GM23338 (cell line): ENCODE data around the gene GPR146. TPM values are rescaled to one million over a fixed set of nuclear protein-coding genes. Genes with fewer than 3 reads are reported as not detected.

ENCODE experiments used
- ETS1 ChIP-seq: IDR thresholded peaks from 2 replicates; pipeline ENCODE4 v1.6.1; 2016; ENCODE audit warnings: antibody characterized with exemption
- EZH2phosphoT487 ChIP-seq: fragments of 200-600 bp; sonication (generic); IDR thresholded peaks from one replicate; pipeline ENCODE4 v1.8.1; 2018; ENCODE audit warnings: antibody characterized with exemption; ENCODE audit not compliant: unreplicated experiment
- JUNB ChIP-seq: IDR thresholded peaks from one replicate; pipeline ENCODE4 v1.6.1; 2016; ENCODE audit warnings: antibody characterized with exemption; ENCODE audit not compliant: unreplicated experiment
- REST ChIP-seq: IDR thresholded peaks from one replicate; pipeline ENCODE4 v1.6.1; 2018; ENCODE audit warnings: antibody characterized with exemption; ENCODE audit not compliant: unreplicated experiment
- STAT1 ChIP-seq: IDR thresholded peaks from one replicate; pipeline ENCODE4 v1.6.1; 2016; ENCODE audit warnings: antibody characterized with exemption; ENCODE audit not compliant: unreplicated experiment
- ZNF114 ChIP-seq: fragments of 250-450 bp; sonication (Bioruptor Pico); IDR thresholded peaks from 2 replicates; pipeline ENCODE4 v1.5.0; 2020; ENCODE audit warnings: mild to moderate bottlenecking, moderate library complexity
- ZNF462 ChIP-seq: fragments of 250-450 bp; sonication (Bioruptor Pico); IDR thresholded peaks from 2 replicates; pipeline ENCODE4 v1.5.0; 2020; ENCODE audit warnings: mild to moderate bottlenecking, moderate library complexity
- polyA plus RNA-seq: library from polyadenylated mRNA; unstranded; fragments of >200 nt; fragmentation: Nextera tagmentation; extraction: Ambion mirVana; gene quantifications from 2 replicates; pipeline ENCODE4 v1.2.1, GENCODE V29; 2016
- total RNA-seq: library from RNA; depleted of rRNA; stranded (reverse); fragments of >200 nt; shearing (Covaris generic); gene quantifications from 2 replicates; pipeline ENCODE4 v1.2.3, GENCODE V29; 2014

GPR146 gene
- total and polyA plus RNA-seq, 2 experiments from 2014 or later = 0.28 to 0.37 TPM

GRCh38 chr7:1093502-1093843, 49.1 kb downstream of the GPR146 start (continued):
- TF ChIP-seq ZNF462 = no peak
- no peak for TF ChIP-seq ZNF114 (CRISPR knock-in tag)
- TF ChIP-seq ETS1 = no peak
- no peak for TF ChIP-seq JUNB
- no peak for TF ChIP-seq STAT1
- no peak for TF ChIP-seq REST
- no peak for TF ChIP-seq EZH2phosphoT487
